ENCODE results near the gene RPS6KA1. TPM values are rescaled to one million over a fixed set of nuclear protein-coding genes. Genes with fewer than 3 reads are reported as not detected.

The RPS6KA1 gene
- total and polyA plus RNA-seq, 9 of the 15 experiments (the other 6 are each of a cell fraction or from before 2014, with no cell fraction given): 2.4 to 61.0 (median 35.5) TPM

DNA sequence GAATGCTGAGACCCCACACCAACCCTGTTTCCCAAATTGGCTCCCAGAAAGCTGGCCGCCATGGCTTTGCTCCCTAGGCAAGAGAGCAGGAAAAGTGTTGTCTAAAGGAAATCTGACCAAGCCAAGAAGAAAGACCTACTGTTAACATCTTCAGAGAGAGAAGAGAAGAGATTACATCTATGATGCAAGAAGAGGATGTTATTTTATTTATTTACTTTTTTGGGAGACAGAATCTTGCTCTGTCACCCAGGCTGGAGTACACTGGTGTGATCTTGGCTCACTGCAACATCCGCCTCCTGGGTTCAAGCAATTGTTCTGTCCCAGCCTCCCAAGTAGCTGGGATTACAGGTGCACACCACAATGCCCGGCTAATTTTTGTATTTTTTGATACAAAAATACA is 35.6 kb upstream of the RPS6KA1 start (continued):
- TF ChIP-seq, protein P1, sequence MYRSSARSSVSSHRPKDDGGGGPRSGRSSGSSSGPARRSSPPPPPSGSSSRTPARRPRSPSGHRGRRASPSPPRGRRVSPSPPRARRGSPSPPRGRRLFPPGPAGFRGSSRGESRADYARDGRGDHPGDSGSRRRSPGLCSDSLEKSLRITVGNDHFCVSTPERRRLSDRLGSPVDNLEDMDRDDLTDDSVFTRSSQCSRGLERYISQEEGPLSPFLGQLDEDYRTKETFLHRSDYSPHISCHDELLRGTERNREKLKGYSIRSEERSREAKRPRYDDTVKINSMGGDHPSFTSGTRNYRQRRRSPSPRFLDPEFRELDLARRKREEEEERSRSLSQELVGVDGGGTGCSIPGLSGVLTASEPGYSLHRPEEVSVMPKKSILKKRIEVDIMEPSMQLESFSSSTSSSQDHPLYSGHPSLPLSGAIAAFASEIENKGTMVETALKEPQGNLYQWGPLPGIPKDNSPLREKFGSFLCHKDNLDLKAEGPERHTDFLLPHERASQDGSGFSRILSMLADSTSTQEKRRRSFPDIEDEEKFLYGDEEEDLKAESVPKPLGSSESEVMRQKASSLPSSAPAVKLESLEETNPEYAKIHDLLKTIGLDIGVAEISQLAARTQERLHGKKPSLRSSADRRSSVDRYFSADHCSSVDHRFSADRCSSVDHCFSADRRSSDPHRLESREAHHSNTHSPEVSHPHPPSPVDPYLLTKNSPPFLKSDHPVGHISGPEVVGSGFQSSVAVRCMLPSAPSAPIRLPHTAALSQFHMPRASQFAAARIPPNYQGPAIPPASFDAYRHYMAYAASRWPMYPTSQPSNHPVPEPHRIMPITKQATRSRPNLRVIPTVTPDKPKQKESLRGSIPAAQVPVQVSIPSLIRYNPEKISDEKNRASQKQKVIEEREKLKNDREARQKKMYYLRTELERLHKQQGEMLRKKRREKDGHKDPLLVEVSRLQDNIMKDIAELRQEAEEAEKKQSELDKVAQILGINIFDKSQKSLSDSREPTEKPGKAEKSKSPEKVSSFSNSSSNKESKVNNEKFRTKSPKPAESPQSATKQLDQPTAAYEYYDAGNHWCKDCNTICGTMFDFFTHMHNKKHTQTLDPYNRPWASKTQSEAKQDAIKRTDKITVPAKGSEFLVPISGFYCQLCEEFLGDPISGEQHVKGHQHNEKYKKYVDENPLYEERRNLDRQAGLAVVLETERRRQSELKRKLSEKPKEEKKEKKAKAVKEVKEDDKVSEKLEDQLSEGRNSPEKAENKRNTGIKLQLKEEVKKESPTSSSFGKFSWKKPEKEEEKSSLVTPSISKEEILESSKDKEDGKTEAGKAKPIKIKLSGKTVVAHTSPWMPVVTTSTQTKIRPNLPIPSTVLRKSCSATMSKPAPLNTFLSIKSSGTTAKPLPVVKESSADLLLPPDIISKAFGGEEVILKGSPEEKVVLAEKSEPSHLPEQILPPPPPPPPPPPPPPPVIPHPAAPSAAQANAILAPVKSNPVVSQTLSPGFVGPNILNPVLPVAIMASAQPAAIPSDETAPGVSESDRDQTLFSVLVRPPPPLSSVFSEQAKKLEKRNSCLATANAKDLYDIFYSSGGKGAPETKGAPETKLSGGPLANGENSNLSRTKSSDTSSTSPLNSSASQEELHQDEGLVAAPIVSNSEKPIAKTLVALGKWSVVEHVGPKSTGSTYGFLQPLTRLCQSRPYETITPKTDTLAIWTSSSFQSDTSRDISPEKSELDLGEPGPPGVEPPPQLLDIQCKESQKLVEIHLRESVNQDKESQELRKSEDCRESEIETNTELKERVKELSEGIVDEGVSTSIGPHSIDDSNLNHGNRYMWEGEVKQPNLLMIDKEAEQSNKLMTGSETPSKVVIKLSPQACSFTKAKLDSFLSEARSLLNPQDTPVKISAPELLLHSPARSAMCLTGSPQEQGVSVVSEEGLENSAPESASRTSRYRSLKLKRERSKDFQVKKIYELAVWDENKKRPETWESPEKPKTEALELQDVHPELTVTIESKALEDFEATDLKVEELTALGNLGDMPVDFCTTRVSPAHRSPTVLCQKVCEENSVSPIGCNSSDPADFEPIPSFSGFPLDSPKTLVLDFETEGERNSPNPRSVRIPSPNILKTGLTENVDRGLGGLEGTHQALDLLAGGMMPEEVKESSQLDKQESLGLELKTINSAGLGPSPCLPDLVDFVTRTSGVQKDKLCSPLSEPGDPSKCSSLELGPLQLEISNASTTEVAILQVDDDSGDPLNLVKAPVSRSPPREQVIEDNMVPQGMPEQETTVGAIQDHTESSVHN (IDR thresholded peaks at IDR 0.05; ENCODE audit: borderline replicate concordance in 1 of 2, low read depth in 1 of 2): no peak
- TF ChIP-seq NR2C1 (IDR thresholded peaks at IDR 0.05) (no peak), NR2C1 (tag; IDR thresholded peaks at IDR 0.05) (no peak), MAFF (IDR thresholded peaks at IDR 0.05; ENCODE audit: low read length) (no peak), THRAP3 (IDR thresholded peaks at IDR 0.05; ENCODE audit: borderline replicate concordance) (no peak), SOX6 (IDR thresholded peaks at IDR 0.05) (peak; percentile 20; the same call in 1 of the 2 replicates), ZBTB1 (CRISPR knock-in tag; IDR thresholded peaks at IDR 0.05; ENCODE audit: borderline replicate concordance, low read depth) (no peak), SMC3 (conservative IDR thresholded peaks at IDR 0.05; ENCODE audit: insufficient read depth, low read depth, low read length) (no peak), ATF7 (IDR thresholded peaks at IDR 0.05) (peak; percentile 22; the same call in 1 of the 2 replicates), BMI1 (IDR thresholded peaks at IDR 0.05; ENCODE audit: low read length) (no peak), JUNB (CRISPR knock-in tag; conservative IDR thresholded peaks at IDR 0.05) (no peak), MEIS2 (IDR thresholded peaks at IDR 0.05; ENCODE audit: partially characterized antibody) (no peak), ZNF764 (CRISPR knock-in tag; IDR thresholded peaks at IDR 0.05; ENCODE audit: low read depth) (no peak), RBBP5 (IDR thresholded peaks at IDR 0.05; ENCODE audit: borderline replicate concordance, insufficient read depth, low read length, poor library complexity, severe bottlenecking) (no peak), PML (IDR thresholded peaks at IDR 0.05; ENCODE audit: low read length) (no peak)
- TF ChIP-seq, protein P2, sequence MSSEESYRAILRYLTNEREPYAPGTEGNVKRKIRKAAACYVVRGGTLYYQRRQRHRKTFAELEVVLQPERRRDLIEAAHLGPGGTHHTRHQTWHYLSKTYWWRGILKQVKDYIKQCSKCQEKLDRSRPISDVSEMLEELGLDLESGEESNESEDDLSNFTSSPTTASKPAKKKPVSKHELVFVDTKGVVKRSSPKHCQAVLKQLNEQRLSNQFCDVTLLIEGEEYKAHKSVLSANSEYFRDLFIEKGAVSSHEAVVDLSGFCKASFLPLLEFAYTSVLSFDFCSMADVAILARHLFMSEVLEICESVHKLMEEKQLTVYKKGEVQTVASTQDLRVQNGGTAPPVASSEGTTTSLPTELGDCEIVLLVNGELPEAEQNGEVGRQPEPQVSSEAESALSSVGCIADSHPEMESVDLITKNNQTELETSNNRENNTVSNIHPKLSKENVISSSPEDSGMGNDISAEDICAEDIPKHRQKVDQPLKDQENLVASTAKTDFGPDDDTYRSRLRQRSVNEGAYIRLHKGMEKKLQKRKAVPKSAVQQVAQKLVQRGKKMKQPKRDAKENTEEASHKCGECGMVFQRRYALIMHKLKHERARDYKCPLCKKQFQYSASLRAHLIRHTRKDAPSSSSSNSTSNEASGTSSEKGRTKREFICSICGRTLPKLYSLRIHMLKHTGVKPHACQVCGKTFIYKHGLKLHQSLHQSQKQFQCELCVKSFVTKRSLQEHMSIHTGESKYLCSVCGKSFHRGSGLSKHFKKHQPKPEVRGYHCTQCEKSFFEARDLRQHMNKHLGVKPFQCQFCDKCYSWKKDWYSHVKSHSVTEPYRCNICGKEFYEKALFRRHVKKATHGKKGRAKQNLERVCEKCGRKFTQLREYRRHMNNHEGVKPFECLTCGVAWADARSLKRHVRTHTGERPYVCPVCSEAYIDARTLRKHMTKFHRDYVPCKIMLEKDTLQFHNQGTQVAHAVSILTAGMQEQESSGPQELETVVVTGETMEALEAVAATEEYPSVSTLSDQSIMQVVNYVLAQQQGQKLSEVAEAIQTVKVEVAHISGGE (CRISPR knock-in tag; IDR thresholded peaks at IDR 0.05): no peak
- TF ChIP-seq, protein P3, sequence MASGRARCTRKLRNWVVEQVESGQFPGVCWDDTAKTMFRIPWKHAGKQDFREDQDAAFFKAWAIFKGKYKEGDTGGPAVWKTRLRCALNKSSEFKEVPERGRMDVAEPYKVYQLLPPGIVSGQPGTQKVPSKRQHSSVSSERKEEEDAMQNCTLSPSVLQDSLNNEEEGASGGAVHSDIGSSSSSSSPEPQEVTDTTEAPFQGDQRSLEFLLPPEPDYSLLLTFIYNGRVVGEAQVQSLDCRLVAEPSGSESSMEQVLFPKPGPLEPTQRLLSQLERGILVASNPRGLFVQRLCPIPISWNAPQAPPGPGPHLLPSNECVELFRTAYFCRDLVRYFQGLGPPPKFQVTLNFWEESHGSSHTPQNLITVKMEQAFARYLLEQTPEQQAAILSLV (tag; IDR thresholded peaks at IDR 0.05): 0 out of 2 replicates have a peak, but pooled peaks have one; percentile 31
